ENCODE data around the gene HES2.
"Not testable (repeated sequence)": the region's sequence is repeated elsewhere in the genome, so short reads cannot be mapped to it uniquely, and the experiment has no call there.

HES2 gene

GRCh38 chr1:6419804-6420453 lies at the start of gene HES2:
Gene HES2 (minus strand): TSS chr1:6419919. CDS start chr1:6419820, 99 bp downstream.
- DNase-seq = peak; percentile 25

- no peak for DNase-seq
Measured at GRCh38 chr1:6468729-6469461, 49.2 kb upstream of the HES2 start.

GRCh38 chr1:6467744-6468688 lies 48.3 kb upstream of the HES2 start:
- DNase-seq = no peak

- no peak for DNase-seq
Measured at GRCh38 chr1:6467224-6467623, 47.5 kb upstream of the HES2 start.

- DNase-seq = no peak
Measured at GRCh38 chr1:6466751-6467150, 47.0 kb upstream of the HES2 start.

GRCh38 chr1:6466023-6466422 lies 46.3 kb upstream of the HES2 start, which contains the start of gene TNFRSF25:
Gene TNFRSF25 (minus strand): TSS chr1:6466173. CDS start chr1:6466107, 66 bp downstream.
- DNase-seq = peak; percentile 80

GRCh38 chr1:6465461-6466005 lies 45.8 kb upstream of the HES2 start:
- peak; percentile 65 for DNase-seq

GRCh38 chr1:6464915-6465314 lies 45.2 kb upstream of the HES2 start:
- DNase-seq = no peak

GRCh38 chr1:6464514-6464836 lies 44.8 kb upstream of the HES2 start:
- peak; percentile 78 for DNase-seq

- DNase-seq = no peak
Measured at GRCh38 chr1:6463120-6463412, 43.3 kb upstream of the HES2 start.

GRCh38 chr1:6462412-6463119 lies 42.8 kb upstream of the HES2 start:
- DNase-seq = no peak

- DNase-seq = peak; percentile 34
Measured at GRCh38 chr1:6461538-6462411, 42.1 kb upstream of the HES2 start.

GRCh38 chr1:6461051-6461530 lies 41.4 kb upstream of the HES2 start:
- no peak for DNase-seq

- DNase-seq = peak; percentile 97
Measured at GRCh38 chr1:6460301-6461050, 40.8 kb upstream of the HES2 start.

- peak; percentile 88 for DNase-seq
Measured at GRCh38 chr1:6459850-6460265, 40.1 kb upstream of the HES2 start.

- no peak for DNase-seq
Measured at GRCh38 chr1:6456800-6457466, 37.2 kb upstream of the HES2 start.

- DNase-seq = not testable (repeated sequence)
Measured at GRCh38 chr1:6455752-6456520, 36.2 kb upstream of the HES2 start.

- peak; percentile 71 for DNase-seq
Measured at GRCh38 chr1:6454856-6455751, 35.4 kb upstream of the HES2 start.
